Astrocyte of the cerebellum (primary cell): Measurements from ENCODE around the gene ARRB1.

ENCODE experiments used
- DNase-seq: peaks from one replicate; pipeline ENCODE4 v3.0.0-alpha.2; 2011; ENCODE audit warnings: low read depth
- H3K4me3 ChIP-seq: 2 replicates; pipeline ENCODE4 v1.5.1; 2011; ENCODE audit warnings: mild to moderate bottlenecking, low read depth, low read length, moderate library complexity
- CTCF ChIP-seq: IDR thresholded peaks from 2 replicates; pipeline ENCODE4 v1.5.1; 2012; ENCODE audit warnings: low read length, low read depth, moderate library complexity, mild to moderate bottlenecking; ENCODE audit errors: missing control alignments
- in situ Hi-C: cut with HindIII; loops from 2 replicates; pipeline ENCODE4 v1.10.0; 2017; ENCODE audit warnings: low sequenced_read_pairs

The ARRB1 gene

DNA sequence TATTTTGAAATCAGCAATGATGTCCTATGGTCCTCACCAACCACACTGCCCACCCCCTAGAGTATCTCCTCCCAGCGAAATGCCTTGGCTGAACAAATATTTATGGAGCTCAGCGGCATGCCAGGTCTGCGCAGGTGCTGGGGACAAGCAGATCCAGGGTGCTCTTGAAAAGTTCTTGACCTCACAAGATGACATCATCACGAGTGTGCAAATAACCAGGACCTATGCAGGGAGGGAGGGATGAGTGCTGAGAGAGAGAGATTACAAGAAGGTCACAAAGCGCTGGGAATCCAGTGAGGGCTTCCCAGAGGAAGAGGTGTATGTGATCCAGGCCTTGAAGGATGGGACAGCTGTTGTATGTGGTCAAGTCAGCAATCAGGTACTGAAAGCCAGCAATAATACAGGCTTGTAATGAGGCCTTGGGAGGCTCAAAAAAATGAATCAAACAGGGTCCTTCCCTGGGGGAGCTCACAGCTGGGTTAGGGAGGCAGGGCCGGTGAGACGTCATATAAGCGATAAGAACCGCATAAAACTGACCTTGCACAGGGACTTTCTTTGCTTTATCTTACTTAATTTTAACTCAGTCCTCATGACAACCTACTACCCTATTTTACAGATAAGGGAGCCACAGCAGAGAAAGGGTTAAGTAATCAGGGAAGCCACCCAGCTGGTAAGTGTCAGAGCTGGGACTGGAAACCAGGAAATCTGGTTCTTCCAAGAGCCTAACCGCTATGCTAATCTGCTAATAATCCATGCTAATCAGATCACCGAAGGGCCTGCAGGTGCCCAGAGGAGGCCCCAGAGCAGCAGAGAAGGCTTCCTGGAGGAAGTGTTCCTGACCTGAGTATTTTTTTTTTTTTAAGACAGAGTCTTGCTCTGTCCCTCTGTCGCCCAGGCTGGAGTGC, 8.2 kb downstream of the ARRB1 start:
- H3K4me3 ChIP-seq = no peak overlapping the region
- in situ Hi-C loops = no loop called here
- no peak for TF ChIP-seq CTCF
- DNase-seq = no peak

DNA sequence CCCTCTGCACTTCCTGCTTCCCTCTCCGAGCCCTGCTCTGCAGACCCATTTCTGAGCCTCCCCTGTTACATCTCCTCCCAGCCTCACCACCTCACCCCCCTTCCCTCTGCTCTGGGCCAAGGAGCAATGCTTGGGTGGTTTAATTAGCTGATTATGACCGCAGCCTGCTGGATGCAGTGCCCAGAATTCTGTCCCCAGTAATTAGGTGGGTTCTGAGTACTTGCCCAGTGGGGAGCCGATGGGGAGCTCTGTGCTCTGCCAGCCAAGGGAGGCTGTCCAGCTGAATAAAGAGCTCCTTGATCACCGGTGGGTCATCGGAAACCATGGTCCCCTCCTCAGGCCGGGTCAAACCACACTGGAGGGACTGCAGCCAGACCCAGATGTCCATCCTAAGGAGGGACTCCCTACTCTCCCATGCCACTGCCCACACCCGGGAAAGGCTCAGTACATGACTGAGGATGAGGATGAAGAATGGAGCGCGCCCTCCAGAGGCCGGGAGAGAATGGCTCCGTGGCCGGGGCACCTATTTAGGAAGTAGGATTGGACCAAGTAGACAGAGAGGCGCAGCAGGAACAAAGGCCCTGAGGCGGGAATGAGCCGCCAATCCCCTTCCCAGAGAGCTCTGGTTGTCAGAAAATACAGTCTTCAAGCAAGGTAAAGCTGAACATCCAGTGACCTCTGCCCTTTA, 9.1 kb downstream of the ARRB1 start:
- TF ChIP-seq CTCF = no peak
- no peak overlapping the region for H3K4me3 ChIP-seq
- in situ Hi-C loops = no loop called here
- DNase-seq = no peak

DNA sequence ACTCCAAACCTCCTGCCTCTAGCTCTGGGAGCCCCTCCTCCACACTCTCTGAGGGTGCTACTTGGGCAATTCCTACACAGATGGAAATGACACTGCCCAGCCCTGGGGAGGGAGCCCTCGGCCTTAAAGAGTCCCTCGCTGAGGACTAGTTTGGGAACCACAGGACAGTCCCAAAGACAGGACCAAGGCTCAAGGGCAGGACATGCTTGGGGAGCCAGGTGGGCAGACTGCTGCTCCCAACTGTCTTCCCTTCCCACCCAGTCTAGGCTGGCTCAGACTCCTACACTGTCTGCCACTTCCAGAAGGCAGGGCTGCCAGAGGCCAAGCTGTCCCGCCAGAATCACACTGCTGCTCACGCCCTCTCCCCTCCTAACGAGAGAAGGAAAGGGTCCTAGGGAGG, 9.8 kb downstream of the ARRB1 start:
- DNase-seq = no peak
- TF ChIP-seq CTCF = no peak
- in situ Hi-C loops = no loop called here
- H3K4me3 ChIP-seq = no peak overlapping the region

GRCh38 chr11:75339685-75340409, 11.6 kb downstream of the ARRB1 start:
- DNase-seq = no peak
- H3K4me3 ChIP-seq = no peak overlapping the region
- TF ChIP-seq CTCF = no peak
- in situ Hi-C loops = loop anchor here (5.0 kb wide), 1 partner anchor 182 kb away; no protein-coding TSS in a partner anchor

- in situ Hi-C loops = loop anchor here (5.0 kb wide), 1 partner anchor 184 kb away; no protein-coding TSS in a partner anchor
- H3K4me3 ChIP-seq = no peak overlapping the region
- no peak for TF ChIP-seq CTCF
- no peak for DNase-seq
These were observed 12.8 kb downstream of the ARRB1 start for GRCh38 chr11:75338516-75339208.

GRCh38 chr11:75337195-75337654, 14.2 kb downstream of the ARRB1 start:
- DNase-seq = no peak
- in situ Hi-C loops = loop anchor here (5.0 kb wide), 1 partner anchor 185 kb away; no protein-coding TSS in a partner anchor
- no peak overlapping the region for H3K4me3 ChIP-seq
- no peak for TF ChIP-seq CTCF
